NCI-H2107 treated with DMSO at 0.1 percent for 48 hours (cell line): ENCODE data around the gene FAT1.
A peak's percentile ranks its signal among the peaks of the same experiment; 100 is the strongest.

ENCODE experiments used
- DNase-seq: peaks from one replicate; lab custom pipeline; 2025; ENCODE audit not compliant: unreplicated experiment; lab: John Stamatoyannopoulos, UW

FAT1 gene

GRCh38 chr4:186726426-186727168 lies 2.9 kb upstream of the FAT1 start:
- no peak for DNase-seq

- DNase-seq, result peak; percentile 20
Measured at GRCh38 chr4:186725469-186726425, 2.1 kb upstream of the FAT1 start.

- no peak for DNase-seq
Measured at GRCh38 chr4:186724864-186725468, 1.3 kb upstream of the FAT1 start.

GRCh38 chr4:186724058-186724863 lies 605 bp upstream of the FAT1 start:
- DNase-seq, result no peak

- no peak for DNase-seq
Measured at GRCh38 chr4:186722796-186723291, 812 bp downstream of the FAT1 start.

GRCh38 chr4:186719925-186720694 lies 3.5 kb downstream of the FAT1 start:
- peak; percentile 9 for DNase-seq

- DNase-seq, result no peak
Measured at GRCh38 chr4:186717556-186717955, 6.1 kb downstream of the FAT1 start.

GRCh38 chr4:186715077-186715476 lies 8.6 kb downstream of the FAT1 start:
- DNase-seq, result no peak

GRCh38 chr4:186714006-186714675 lies 9.5 kb downstream of the FAT1 start:
- DNase-seq, result no peak

GRCh38 chr4:186712690-186713089 lies 11.0 kb downstream of the FAT1 start:
- no peak for DNase-seq

GRCh38 chr4:186710521-186711119 lies 13.0 kb downstream of the FAT1 start:
- no peak for DNase-seq

GRCh38 chr4:186709517-186709916 lies 14.1 kb downstream of the FAT1 start:
- DNase-seq, result no peak

GRCh38 chr4:186708554-186708953 lies 15.1 kb downstream of the FAT1 start:
- DNase-seq, result no peak

- DNase-seq, result no peak
Measured at GRCh38 chr4:186707996-186708395, 15.7 kb downstream of the FAT1 start.

- no peak for DNase-seq
Measured at GRCh38 chr4:186707574-186707973, 16.1 kb downstream of the FAT1 start.

- no peak for DNase-seq
Measured at GRCh38 chr4:186704057-186704456, 19.6 kb downstream of the FAT1 start.

GRCh38 chr4:186703510-186703909 lies 20.1 kb downstream of the FAT1 start:
- DNase-seq, result no peak

GRCh38 chr4:186702940-186703339 lies 20.7 kb downstream of the FAT1 start:
- no peak for DNase-seq

- DNase-seq, result no peak
Measured at GRCh38 chr4:186702297-186702696, 21.4 kb downstream of the FAT1 start.
